ENCODE measurements around the gene SGMS1. TPM values are rescaled to one million over a fixed set of nuclear protein-coding genes. Genes with fewer than 3 reads are reported as not detected.

The SGMS1 gene
- total and polyA plus RNA-seq, 2 experiments from 2014 or later: 15.0 to 34.7 TPM

- H3K79me2 ChIP-seq (replicated peaks; ENCODE audit: insufficient read depth): no peaks in the 10 kb centered on the region
- H3K27me3 Mint-ChIP-seq (ENCODE audit: insufficient read depth, low read depth, poor library complexity): no peaks in the 10 kb centered on the region
- H3F3A ChIP-seq (replicated peaks; ENCODE audit: low read depth): no peaks in the 10 kb centered on the region
- H2AFZ ChIP-seq: peak overlapping the region; percentile 85
- H3K9me3 Mint-ChIP-seq: no peaks in the 10 kb centered on the region; the same call in 2 of the 3 replicates
- DNase-seq (ENCODE audit: low spot score) (no peak), ATAC-seq (no peak)
- H3K36me3 Mint-ChIP-seq (ENCODE audit: low read depth): no peaks in the 10 kb centered on the region
- H3K4me2 ChIP-seq: no peak overlapping the region
- H3K4me1 ChIP-seq (ENCODE audit: insufficient read depth): no peaks in the 10 kb centered on the region
- no peak overlapping the region for H3K4me3 ChIP-seq
- no peak for TF ChIP-seq CREB1 (CRISPR knock-in tag; IDR thresholded peaks at IDR 0.05; ENCODE audit: low read depth)
- no peak for TF ChIP-seq ZNF114 (CRISPR knock-in tag; IDR thresholded peaks at IDR 0.05)
- no peak for TF ChIP-seq ZNF331 (CRISPR knock-in tag; IDR thresholded peaks at IDR 0.05; ENCODE audit: low read depth)
- no peak for TF ChIP-seq EZH2phosphoT487 (IDR thresholded peaks at IDR 0.05; ENCODE audit: unreplicated experiment)
- no peak for TF ChIP-seq POLR2AphosphoS5 (IDR thresholded peaks at IDR 0.05; ENCODE audit: low read depth)
- no peak for TF ChIP-seq NANOG (IDR thresholded peaks at IDR 0.05; ENCODE audit: borderline replicate concordance)
- no peak for TF ChIP-seq REST (IDR thresholded peaks at IDR 0.05; ENCODE audit: unreplicated experiment)
- no peak for TF ChIP-seq CTCF (conservative IDR thresholded peaks at IDR 0.05; ENCODE audit: low read depth in 2 of 2)
- TF ChIP-seq JUNB (IDR thresholded peaks at IDR 0.05; ENCODE audit: unreplicated experiment): no peak
- TF ChIP-seq ETS1 (IDR thresholded peaks at IDR 0.05): no peak
- no peak for TF ChIP-seq EZH2 (IDR thresholded peaks at IDR 0.05; ENCODE audit: low read depth, unreplicated experiment)
- TF ChIP-seq STAT1 (IDR thresholded peaks at IDR 0.05; ENCODE audit: unreplicated experiment): no peak
- no peak for TF ChIP-seq ZNF462 (CRISPR knock-in tag; IDR thresholded peaks at IDR 0.05)
- H3K36me3 ChIP-seq (ENCODE audit: insufficient read depth): no peaks in the 10 kb centered on the region
- no peak overlapping the region; the same call in 1 of the 2 replicates for H3K27ac Mint-ChIP-seq
- H3K9me2 ChIP-seq (ENCODE audit: insufficient read depth): peaks cover 4% of the 10 kb centered on the region; the same call in 1 of the 2 replicates
- H3K27me3 ChIP-seq (ENCODE audit: insufficient read depth): no peaks in the 10 kb centered on the region
- H3K4me3 Mint-ChIP-seq: no peak overlapping the region
- peaks cover 9% of the 10 kb centered on the region for H3K4me1 Mint-ChIP-seq
- H4K20me1 ChIP-seq (replicated peaks; ENCODE audit: insufficient read depth): no peaks in the 10 kb centered on the region
- no peak overlapping the region for H3K27ac ChIP-seq (ENCODE audit: low read depth)
Observed at GRCh38 chr10:50653758-50654157, 30.0 kb upstream of the SGMS1 start.
